GM12891 (cell line): Measurements from ENCODE around the gene ATG12.

ENCODE experiments used
- POLR2AphosphoS5 ChIP-seq: IDR thresholded peaks from 2 replicates; pipeline ENCODE4 v1.6.1; 2011; ENCODE audit warnings: low read depth, low read length, control low read depth
- TAF1 ChIP-seq: IDR thresholded peaks from 2 replicates; pipeline ENCODE4 v1.6.1; 2011; ENCODE audit warnings: low read depth, low read length, control low read depth

DNA sequence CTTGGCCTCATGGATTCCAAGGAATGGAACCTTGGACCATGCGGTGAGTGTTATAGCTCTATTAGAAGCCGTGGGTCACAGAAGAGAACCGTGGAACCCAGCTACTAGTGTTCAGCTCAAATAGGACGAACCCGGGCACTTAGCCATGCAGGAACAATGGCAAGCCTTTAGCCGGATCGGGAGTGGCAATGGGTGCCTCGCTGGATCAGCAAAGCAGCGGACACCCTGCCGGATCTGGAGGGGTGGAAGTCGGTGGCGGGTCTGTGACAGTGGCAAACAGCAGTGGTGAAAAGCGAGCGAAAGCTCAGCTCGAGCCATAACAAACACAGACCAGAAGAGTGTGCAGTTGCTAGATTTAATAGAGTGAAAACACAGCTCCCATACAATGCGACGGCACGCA, 22.5 kb downstream of the ATG12 start:
- no peak for TF ChIP-seq TAF1
- no peak for TF ChIP-seq POLR2AphosphoS5
